ENCODE measurements around the gene MAP4K2. TPM values are rescaled to one million over a fixed set of nuclear protein-coding genes. Genes with fewer than 3 reads are reported as not detected.

MAP4K2 gene
- total and polyA plus RNA-seq, 9 of the 15 experiments (the other 6 are each of a cell fraction or from before 2014, with no cell fraction given) = 0.13 to 14.5 (median 7.3) TPM

- no peak overlapping the region for H3K4me3 ChIP-seq
- H3K4me2 ChIP-seq (ENCODE audit: insufficient read depth, low read length) = no peak overlapping the region
- TF ChIP-seq ZBTB33 (CRISPR knock-in tag; IDR thresholded peaks at IDR 0.05) (peak; percentile 65; the same call in 1 of the 2 replicates), NELFE (IDR thresholded peaks at IDR 0.05; ENCODE audit: insufficient read depth, insufficient read length) (no peak), POLR2G (IDR thresholded peaks at IDR 0.05; ENCODE audit: low read depth, low read length) (0 out of 2 replicates have a peak, but pooled peaks have one; percentile 48)
- H3K9ac ChIP-seq (ENCODE audit: insufficient read depth in 1 of 2, low read depth in 2 of 2, low read length in 2 of 2) = peak overlapping the region in 1 of 2 experiments; percentile 58; a peak in 2 of 4 replicates
- H3K27me3 ChIP-seq (ENCODE audit: control insufficient read depth in 2 of 2, insufficient read depth in 2 of 2, low read length in 2 of 2) = no peaks in the 10 kb centered on the region
- peaks cover 65% of the 10 kb centered on the region for H3K36me3 ChIP-seq (ENCODE audit: control insufficient read depth, insufficient read depth, low read length)
- in situ Hi-C loops (cut with MboI) = no loop called here
- no peak overlapping the region for H3K27ac ChIP-seq (ENCODE audit: extremely low read depth, low read depth, low read length)
- ATAC-seq (no peak), DNase-seq (ENCODE audit: extremely low read depth in 1 of 4, low spot score in 3 of 4) (no peak), FAIRE-seq (no peak)
- H2AFZ ChIP-seq (ENCODE audit: low read depth, low read length) = no peak overlapping the region
- H3K4me1 ChIP-seq (replicated peaks in 1 of 2; ENCODE audit: control insufficient read depth in 2 of 2, insufficient read depth in 2 of 2, low read length in 2 of 2) = peaks cover 10 to 58% of the 10 kb centered on the region in 2 experiments; a peak in 4 of 5 replicates
- H3K9me1 ChIP-seq (ENCODE audit: control insufficient read depth, insufficient read depth, low read length) = no peaks in the 10 kb centered on the region
- no peaks in the 10 kb centered on the region for H4K20me1 ChIP-seq (replicated peaks; ENCODE audit: control insufficient read depth, insufficient read depth, low read length)
- no peaks in the 10 kb centered on the region for H3K79me2 ChIP-seq (ENCODE audit: control insufficient read depth, insufficient read depth, low read length)
- WGBS (ENCODE audit: insufficient coverage, low coverage, missing lambda C conversion rate) = 93% methylated on average over 36 of the region's 43 CpGs
- ChIA-PET POLR2A (interaction anchor here (0.6 to 1.4 kb wide), 5 partner anchors 11 to 662 kb away, joined by 3 to 4 read pairs (median 3); no protein-coding TSS in a partner anchor), CTCF (ENCODE audit: low intra/inter-chr PET ratio) (interaction anchor here (0.6 kb wide), 1 partner anchor 558 kb away, joined by 3 read pairs; no protein-coding TSS in a partner anchor)
- BruUV-seq (replicated peaks) = no TSS peak
- no peaks in the 10 kb centered on the region for H3K9me3 ChIP-seq (replicated peaks; ENCODE audit: control insufficient read depth, insufficient read depth, low read depth, low read length)
- intact Hi-C loops (cut with micrococcal nuclease) = no loop called here
Measured at GRCh38 chr11:64829536-64830251, 26.7 kb upstream of the MAP4K2 start.

Measured in K562 (cell line).